ENCODE data around the gene ZNF426.

Gene ZNF426

GRCh38 chr19:9485140-9485539 is 53.3 kb downstream of the ZNF426 start:
- no peak overlapping the region for H3K9ac ChIP-seq (ENCODE audit: low read length)
- H4K20me1 ChIP-seq (ENCODE audit: low read depth, low read length), result no peaks in the 10 kb centered on the region
- peaks cover 18% of the 10 kb centered on the region; the same call in 1 of the 2 replicates for H3K9me3 ChIP-seq (ENCODE audit: insufficient read depth, low read length)
- no peaks in the 10 kb centered on the region for H3K27me3 ChIP-seq (ENCODE audit: low read length)
- H3K27ac ChIP-seq (ENCODE audit: low read depth, low read length), result no peak overlapping the region
- H3K79me2 ChIP-seq (ENCODE audit: insufficient read depth, low read length), result no peaks in the 10 kb centered on the region
- TF ChIP-seq CTCF (IDR thresholded peaks at IDR 0.05; ENCODE audit: insufficient read depth, low read length, poor library complexity, severe bottlenecking) (no peak), EZH2phosphoT487 (conservative IDR thresholded peaks at IDR 0.05; ENCODE audit: low read length) (no peak)
- no peaks in the 10 kb centered on the region for H3K9me2 ChIP-seq (replicated peaks; ENCODE audit: insufficient read depth, low read length)
- no peaks in the 10 kb centered on the region for H3K36me3 ChIP-seq (ENCODE audit: low read length)
- H3K4me2 ChIP-seq (ENCODE audit: low read depth, low read length, poor library complexity, severe bottlenecking), result no peak overlapping the region
- no peak overlapping the region for H2AFZ ChIP-seq (ENCODE audit: low read depth, low read length, severe bottlenecking)
- H3F3A ChIP-seq (ENCODE audit: insufficient read depth), result no peaks in the 10 kb centered on the region
- H3K4me3 ChIP-seq (ENCODE audit: insufficient read depth, low read length, poor library complexity, severe bottlenecking), result no peak overlapping the region

GRCh38 chr19:9474975-9475374 is 63.5 kb downstream of the ZNF426 start:
- Histone ChIP-seq H4K20me1 (ENCODE audit: low read depth, low read length) (no peaks in the 10 kb centered on the region), H3F3A (ENCODE audit: insufficient read depth) (no peaks in the 10 kb centered on the region), H3K4me2 (ENCODE audit: low read depth, low read length, poor library complexity, severe bottlenecking) (no peak overlapping the region), H2AFZ (ENCODE audit: low read depth, low read length, severe bottlenecking) (no peak overlapping the region), H3K27ac (ENCODE audit: low read depth, low read length) (no peak overlapping the region), H3K79me2 (ENCODE audit: insufficient read depth, low read length) (no peaks in the 10 kb centered on the region), H3K9ac (ENCODE audit: low read length) (no peak overlapping the region), H3K27me3 (ENCODE audit: low read length) (no peaks in the 10 kb centered on the region), H3K9me2 (replicated peaks; ENCODE audit: insufficient read depth, low read length) (no peaks in the 10 kb centered on the region; the same call in 1 of the 2 replicates), H3K9me3 (ENCODE audit: insufficient read depth, low read length) (peaks cover 19% of the 10 kb centered on the region; the same call in 1 of the 2 replicates), H3K4me3 (ENCODE audit: insufficient read depth, low read length, poor library complexity, severe bottlenecking) (no peak overlapping the region), H3K36me3 (ENCODE audit: low read length) (no peaks in the 10 kb centered on the region)
- no peak for TF ChIP-seq EZH2phosphoT487 (conservative IDR thresholded peaks at IDR 0.05; ENCODE audit: low read length)
- TF ChIP-seq CTCF (IDR thresholded peaks at IDR 0.05; ENCODE audit: insufficient read depth, low read length, poor library complexity, severe bottlenecking), result no peak
